ENCODE data around the gene KCNJ5. TPM values are rescaled to one million over a fixed set of nuclear protein-coding genes. Genes with fewer than 3 reads are reported as not detected.

The KCNJ5 gene
- polyA plus RNA-seq, 6 donors from 2014 or later: not detected

DNA sequence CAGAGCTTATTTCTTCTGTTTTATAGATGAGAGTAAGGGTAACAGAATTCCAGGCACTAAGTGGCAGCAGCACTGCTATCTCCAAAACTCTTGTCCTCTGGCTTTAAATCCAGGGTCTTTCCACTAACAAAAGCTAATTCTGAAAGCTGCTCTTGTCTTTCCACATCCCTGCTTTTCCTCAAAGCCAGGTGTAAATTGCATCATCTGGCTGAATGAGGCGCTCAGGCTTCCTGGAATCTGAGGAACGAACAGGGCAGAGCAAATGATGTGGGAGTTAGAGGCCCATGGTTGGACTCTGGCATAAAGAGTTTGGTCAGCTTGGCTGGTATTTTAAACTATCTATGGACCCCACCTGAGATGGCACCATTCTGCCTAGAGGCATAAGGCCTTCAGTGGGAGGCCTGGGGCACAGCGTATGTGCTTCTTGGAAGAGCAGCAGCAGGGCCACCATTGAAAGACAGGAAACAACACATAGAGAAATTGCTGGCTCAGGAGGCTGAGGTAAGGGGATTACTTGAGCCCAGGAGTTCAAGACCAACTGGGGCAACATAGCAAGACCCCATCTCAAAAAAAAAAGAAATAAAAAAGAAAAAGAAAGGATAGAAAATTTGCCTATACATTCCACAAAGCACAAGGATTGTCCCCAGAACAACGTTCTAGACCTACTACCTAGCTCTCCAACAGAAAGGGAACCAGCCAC, 1.9 kb downstream of the KCNJ5 start:
- DNase-seq (no peak), ATAC-seq (ENCODE audit: low read depth in 2 of 2) (no peak)
- peaks cover 19 to 32% (median 24%) of the 10 kb centered on the region in 3 donors for H3K4me1 Mint-ChIP-seq
- H3K27ac Mint-ChIP-seq: peak overlapping the region in 1 of 6 donors; percentile 10
- peaks cover 0 to 2% (median 0%) of the 10 kb centered on the region in 7 donors for H3K9me3 Mint-ChIP-seq
- no peaks in the 10 kb centered on the region for H3K36me3 Mint-ChIP-seq
- peak overlapping the region in 2 of 8 donors; percentile 9 to 36 for H3K4me3 Mint-ChIP-seq
- peaks cover 75 to 95% (median 89%) of the 10 kb centered on the region in 3 donors for H3K27me3 Mint-ChIP-seq

DNA sequence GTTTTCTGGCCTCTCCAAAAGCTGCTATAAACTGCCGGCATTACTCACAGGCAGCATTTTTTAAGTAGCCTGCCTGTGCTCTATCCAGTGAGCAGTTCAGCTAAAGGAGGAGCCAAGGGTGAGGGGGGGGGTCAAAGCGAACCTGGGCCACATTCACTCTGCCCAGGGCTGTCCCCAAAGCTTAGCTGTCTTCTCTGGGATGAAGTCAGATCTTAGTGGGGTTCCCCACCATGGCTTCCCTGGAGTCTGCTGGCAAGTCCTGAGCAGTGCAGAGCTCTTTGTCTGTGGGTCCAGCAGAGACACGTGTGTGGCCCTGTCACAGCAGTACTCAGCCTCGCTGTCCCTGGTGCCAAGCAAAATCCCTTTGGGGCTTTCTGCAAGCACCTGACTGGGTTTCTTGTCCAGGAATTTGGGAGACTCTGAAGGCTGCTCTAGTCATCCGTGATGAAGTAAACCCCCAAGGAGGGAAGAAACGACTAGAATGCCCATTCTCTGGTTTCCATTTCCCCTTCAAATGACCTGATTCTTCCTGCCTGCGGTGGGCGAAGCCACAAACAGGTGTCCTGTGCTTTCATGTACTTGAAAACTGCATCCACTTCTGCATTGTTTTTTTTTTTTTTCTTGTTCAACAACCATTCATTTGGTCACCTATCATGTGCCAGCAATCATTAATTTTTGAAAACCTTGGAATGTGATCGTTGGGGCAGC, 2.6 kb downstream of the KCNJ5 start:
- DNase-seq: peak; percentile 49
- no peaks in the 10 kb centered on the region for H3K36me3 Mint-ChIP-seq
- peaks cover 24 to 39% (median 31%) of the 10 kb centered on the region in 3 donors for H3K4me1 Mint-ChIP-seq
- H3K9me3 Mint-ChIP-seq: peaks cover 0 to 2% (median 0%) of the 10 kb centered on the region in 7 donors
- H3K27ac Mint-ChIP-seq: no peak overlapping the region
- ATAC-seq (ENCODE audit: low read depth in 2 of 2): peak; percentile 50 to 62
- H3K4me3 Mint-ChIP-seq: no peak overlapping the region
- H3K27me3 Mint-ChIP-seq: peaks cover 75 to 95% (median 89%) of the 10 kb centered on the region in 3 donors

DNA sequence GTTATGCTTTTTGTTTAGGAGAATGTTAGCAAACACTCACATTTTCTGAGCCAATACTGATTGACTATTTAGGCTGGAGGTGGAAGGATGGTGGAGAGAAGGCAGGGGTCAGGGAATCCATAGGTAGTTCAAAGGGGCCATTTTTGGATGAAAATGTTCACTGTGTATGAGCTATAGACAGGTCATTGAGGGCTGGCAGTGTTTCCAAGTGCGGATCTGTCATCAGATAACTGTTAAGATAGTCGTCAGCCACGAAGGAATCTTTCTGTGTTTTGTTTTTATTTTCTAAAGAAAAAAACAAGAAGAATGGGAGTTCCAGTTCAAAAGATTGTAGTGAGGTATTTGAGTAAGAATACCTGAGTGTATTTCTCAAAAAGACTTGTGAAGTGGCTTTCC, 3.1 kb downstream of the KCNJ5 start:
- peaks cover 0 to 2% (median 0%) of the 10 kb centered on the region in 7 donors for H3K9me3 Mint-ChIP-seq
- H3K4me1 Mint-ChIP-seq: peaks cover 28 to 40% (median 34%) of the 10 kb centered on the region in 3 donors
- no peaks in the 10 kb centered on the region for H3K36me3 Mint-ChIP-seq
- H3K27me3 Mint-ChIP-seq: peaks cover 76 to 97% (median 89%) of the 10 kb centered on the region in 3 donors
- H3K27ac Mint-ChIP-seq: no peak overlapping the region
- ATAC-seq (ENCODE audit: low read depth in 2 of 2) (no peak), DNase-seq (no peak)
- no peak overlapping the region for H3K4me3 Mint-ChIP-seq

DNA sequence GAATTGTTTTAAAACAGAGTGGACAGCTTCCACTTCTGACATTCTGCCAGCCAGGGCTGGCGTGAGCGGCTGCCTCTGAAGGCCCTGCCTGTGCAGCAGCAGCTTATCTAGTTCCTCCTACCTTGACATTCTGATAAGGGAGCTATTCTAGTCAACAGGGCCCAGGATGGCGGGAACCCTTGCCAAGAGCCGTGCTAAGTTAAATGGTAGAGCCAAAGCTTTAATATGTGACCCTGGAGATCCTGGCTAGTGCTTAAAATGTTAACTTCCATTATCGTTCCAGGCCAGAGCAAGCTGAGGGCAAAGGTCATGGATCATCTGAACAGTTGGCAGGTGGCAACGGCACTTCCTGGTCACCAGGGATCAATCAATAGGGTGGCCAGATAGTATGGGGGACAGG, 3.5 kb downstream of the KCNJ5 start:
- H3K27me3 Mint-ChIP-seq: peaks cover 76 to 97% (median 88%) of the 10 kb centered on the region in 3 donors
- H3K9me3 Mint-ChIP-seq: peaks cover 0 to 2% (median 0%) of the 10 kb centered on the region in 7 donors
- H3K36me3 Mint-ChIP-seq: no peaks in the 10 kb centered on the region
- peak overlapping the region in 1 of 8 donors; percentile 18 for H3K4me3 Mint-ChIP-seq
- H3K4me1 Mint-ChIP-seq: peaks cover 28 to 40% (median 34%) of the 10 kb centered on the region in 3 donors
- ATAC-seq (ENCODE audit: low read depth in 2 of 2): no peak
- DNase-seq: no peak
- peak overlapping the region in 1 of 6 donors; percentile 63 for H3K27ac Mint-ChIP-seq

DNA sequence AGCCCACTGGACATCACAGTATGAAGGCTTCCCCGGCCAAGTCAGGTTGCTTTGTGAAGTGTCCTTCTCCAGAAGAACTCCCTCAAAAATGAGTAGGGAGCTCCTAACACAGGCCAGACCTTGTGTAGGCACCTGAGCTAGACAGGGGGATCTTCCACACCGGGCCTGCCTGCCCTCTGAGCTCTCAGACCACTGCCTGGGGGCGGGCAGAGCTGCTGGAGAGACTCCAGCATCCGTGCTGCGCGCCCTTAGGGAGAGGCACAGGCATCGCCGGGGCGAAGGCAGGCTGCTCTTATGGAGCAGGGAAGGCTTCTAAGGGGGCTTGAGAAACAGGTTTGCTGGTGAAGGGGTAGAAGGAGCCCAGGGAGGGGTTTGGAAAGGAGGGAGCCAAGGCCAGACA, 4.4 kb downstream of the KCNJ5 start:
- peaks cover 79 to 97% (median 93%) of the 10 kb centered on the region in 3 donors for H3K27me3 Mint-ChIP-seq
- no peak for DNase-seq
- H3K27ac Mint-ChIP-seq: no peak overlapping the region
- no peaks in the 10 kb centered on the region for H3K36me3 Mint-ChIP-seq
- H3K4me1 Mint-ChIP-seq: peaks cover 28 to 39% (median 34%) of the 10 kb centered on the region in 3 donors
- H3K9me3 Mint-ChIP-seq: peaks cover 0 to 2% (median 0%) of the 10 kb centered on the region in 7 donors
- no peak for ATAC-seq (ENCODE audit: low read depth in 2 of 2)
- no peak overlapping the region for H3K4me3 Mint-ChIP-seq

DNA sequence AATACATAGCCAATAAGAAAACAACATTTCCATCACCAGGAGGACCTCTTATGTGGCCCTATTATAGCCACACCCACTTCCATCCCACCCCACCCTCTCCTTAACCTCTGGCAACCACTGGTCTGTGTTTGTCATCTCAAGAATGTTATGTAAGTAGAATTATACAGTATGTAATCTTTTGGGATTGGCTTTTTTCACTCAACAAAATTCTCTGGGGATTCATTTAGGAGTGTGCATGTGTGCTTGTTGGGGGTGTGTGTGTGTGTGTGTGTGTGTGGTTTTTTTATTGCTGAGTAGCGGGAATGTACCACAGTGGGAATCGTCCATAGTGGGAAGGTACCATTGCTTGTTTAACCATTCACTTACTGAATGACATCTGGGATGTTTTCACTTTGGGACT, 5.2 kb downstream of the KCNJ5 start:
- Mint-ChIP-seq H3K36me3 (no peaks in the 10 kb centered on the region), H3K4me1 (peaks cover 21 to 31% (median 29%) of the 10 kb centered on the region in 3 donors), H3K4me3 (no peak overlapping the region), H3K9me3 (peaks cover 0 to 2% (median 0%) of the 10 kb centered on the region in 7 donors), H3K27me3 (peaks cover 83 to 97% (median 93%) of the 10 kb centered on the region in 3 donors), H3K27ac (no peak overlapping the region)
- ATAC-seq (ENCODE audit: low read depth in 2 of 2) (no peak), DNase-seq (no peak)

DNA sequence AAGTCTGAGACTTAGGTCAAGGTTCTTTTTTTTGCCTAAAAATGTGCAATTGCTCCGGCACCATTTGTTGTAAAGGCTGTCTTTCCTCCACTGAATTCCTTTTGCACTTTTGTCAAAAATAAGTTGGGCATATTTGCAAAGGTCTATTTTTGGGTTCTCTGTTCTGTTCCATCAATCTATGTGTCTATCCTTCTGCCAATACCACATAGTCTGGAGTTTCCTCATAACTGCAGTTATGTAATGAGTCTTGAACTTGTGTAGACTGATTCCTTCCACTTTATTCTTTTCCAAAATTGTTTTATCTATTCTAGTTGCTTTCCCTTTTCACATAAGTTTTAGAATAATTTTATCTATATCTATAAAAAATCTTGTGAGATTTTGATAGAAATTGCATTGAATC, 6.7 kb downstream of the KCNJ5 start:
- Mint-ChIP-seq H3K4me1 (peaks cover 13 to 19% (median 19%) of the 10 kb centered on the region in 3 donors), H3K27me3 (peaks cover 81 to 97% (median 93%) of the 10 kb centered on the region in 3 donors), H3K9me3 (peaks cover 0 to 2% (median 0%) of the 10 kb centered on the region in 7 donors), H3K4me3 (no peak overlapping the region), H3K27ac (no peak overlapping the region), H3K36me3 (no peaks in the 10 kb centered on the region)
- DNase-seq (no peak), ATAC-seq (ENCODE audit: low read depth in 2 of 2) (no peak)

DNA sequence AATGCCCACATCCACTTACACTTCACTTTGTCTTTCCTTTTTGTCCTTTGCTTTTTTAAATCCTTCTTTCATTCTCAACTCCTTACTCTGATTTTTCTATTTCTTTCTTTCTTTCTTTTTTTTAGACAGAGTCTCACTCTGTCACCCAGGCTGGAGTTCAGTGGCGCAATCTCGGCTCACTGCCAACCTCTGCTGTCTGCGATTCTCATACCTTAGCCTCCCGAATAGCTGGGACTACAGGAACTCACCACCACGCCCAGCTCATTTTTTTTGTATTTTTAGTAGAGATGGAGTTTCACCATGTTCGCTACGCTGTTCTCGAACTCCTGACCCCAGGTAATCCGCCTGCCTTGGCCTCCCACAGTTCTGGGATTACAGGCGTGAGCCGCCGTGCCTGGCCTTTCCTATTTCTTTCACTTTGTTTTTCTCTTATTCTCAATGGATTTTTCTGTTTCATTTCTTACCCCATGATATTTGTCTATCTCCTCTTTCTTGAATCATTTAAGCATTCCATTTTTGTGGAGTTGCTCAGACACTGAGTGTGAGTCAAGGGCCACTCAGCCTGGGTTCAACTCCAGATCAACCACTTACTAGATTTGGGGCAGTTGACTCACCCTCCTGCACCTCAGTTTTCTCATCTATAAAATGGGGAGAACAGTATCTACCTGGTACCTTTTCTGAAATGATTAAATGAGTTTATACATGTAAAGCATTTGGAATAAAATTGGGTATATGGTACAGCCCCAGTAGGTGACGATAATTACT, 7.6 kb downstream of the KCNJ5 start:
- H3K27ac Mint-ChIP-seq: peak overlapping the region in 1 of 6 donors; percentile 44
- ATAC-seq (ENCODE audit: low read depth in 2 of 2) (no peak), DNase-seq (no peak)
- H3K9me3 Mint-ChIP-seq: peaks cover 0 to 2% (median 0%) of the 10 kb centered on the region in 7 donors
- peaks cover 16 to 22% (median 20%) of the 10 kb centered on the region in 3 donors for H3K4me1 Mint-ChIP-seq
- H3K36me3 Mint-ChIP-seq: no peaks in the 10 kb centered on the region
- H3K27me3 Mint-ChIP-seq: peaks cover 84 to 97% (median 93%) of the 10 kb centered on the region in 3 donors
- peak overlapping the region in 1 of 8 donors; percentile 54 for H3K4me3 Mint-ChIP-seq

DNA sequence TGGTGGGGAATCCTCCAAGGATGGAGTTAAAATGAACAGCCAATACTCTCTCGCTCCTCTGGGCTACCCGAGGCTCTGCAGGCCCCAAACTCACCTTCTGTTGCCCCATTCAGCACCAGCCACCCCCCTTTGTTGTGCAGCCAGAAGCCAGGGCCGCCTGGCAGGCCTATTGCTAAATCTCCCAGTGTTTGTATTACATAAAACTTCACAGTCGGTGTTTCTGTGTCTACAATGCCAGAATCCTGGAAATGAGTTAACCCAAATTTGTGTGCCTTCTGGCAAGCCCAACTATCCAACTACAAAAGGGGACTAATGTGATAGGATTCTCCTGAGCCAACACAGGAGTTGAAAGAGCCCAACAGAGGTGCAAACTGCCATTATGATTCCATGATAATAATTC, 9.3 kb downstream of the KCNJ5 start:
- no peak overlapping the region for H3K27ac Mint-ChIP-seq
- peaks cover 88 to 93% (median 89%) of the 10 kb centered on the region in 3 donors for H3K27me3 Mint-ChIP-seq
- no peak for ATAC-seq (ENCODE audit: low read depth in 2 of 2)
- H3K36me3 Mint-ChIP-seq: no peaks in the 10 kb centered on the region
- DNase-seq: no peak
- no peak overlapping the region for H3K4me3 Mint-ChIP-seq
- peaks cover 22 to 26% (median 26%) of the 10 kb centered on the region in 3 donors for H3K4me1 Mint-ChIP-seq
- no peaks in the 10 kb centered on the region for H3K9me3 Mint-ChIP-seq

DNA sequence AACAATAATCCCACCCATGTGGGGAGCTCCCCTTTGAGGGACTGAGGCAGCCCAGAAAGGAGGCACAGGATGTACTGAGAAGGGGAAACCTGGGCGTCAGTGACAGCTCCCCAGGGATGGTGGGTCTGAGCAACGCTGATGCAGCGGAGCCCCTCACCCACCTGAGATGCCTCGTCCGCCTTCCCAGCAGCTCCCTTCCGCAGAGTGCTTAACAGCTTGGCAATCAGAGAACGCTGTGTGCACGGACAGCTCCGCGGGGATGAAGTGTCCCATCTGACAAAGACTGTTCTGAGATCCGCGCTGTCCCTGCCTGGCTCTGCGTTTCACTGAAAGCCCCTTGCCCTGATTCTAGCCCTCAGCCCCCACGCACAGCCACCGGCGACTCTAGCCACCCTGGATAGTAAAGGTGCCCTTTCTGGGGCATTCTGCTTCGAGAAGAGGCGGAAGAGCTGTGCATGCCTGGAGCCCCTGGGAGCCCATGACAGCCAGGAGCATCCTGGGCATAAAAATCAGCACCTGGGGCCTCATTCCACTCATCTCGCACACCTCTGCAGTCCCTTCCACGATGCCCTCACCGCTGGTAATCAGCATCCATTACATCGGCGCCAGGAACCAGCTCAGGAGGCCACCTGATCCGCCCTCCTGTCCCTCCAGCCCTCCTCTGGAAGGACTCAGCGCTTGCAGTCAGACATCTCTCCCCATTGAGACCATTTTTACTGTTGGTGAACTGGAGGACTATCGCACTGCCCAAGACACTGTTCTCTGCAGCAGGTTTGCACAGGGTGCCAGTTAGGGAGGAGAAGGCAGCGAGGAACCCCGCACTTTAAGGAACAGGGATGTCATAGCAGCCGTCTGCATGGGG, 10.7 kb downstream of the KCNJ5 start:
- Mint-ChIP-seq H3K4me1 (peaks cover 27 to 37% (median 34%) of the 10 kb centered on the region in 3 donors), H3K4me3 (peak overlapping the region in 2 of 8 donors; percentile 45 to 51), H3K9me3 (peaks cover 0 to 3% (median 0%) of the 10 kb centered on the region in 7 donors), H3K27ac (no peak overlapping the region), H3K27me3 (peaks cover 76 to 86% (median 85%) of the 10 kb centered on the region in 3 donors), H3K36me3 (no peaks in the 10 kb centered on the region)
- DNase-seq (no peak), ATAC-seq (ENCODE audit: low read depth in 2 of 2) (no peak)

DNA sequence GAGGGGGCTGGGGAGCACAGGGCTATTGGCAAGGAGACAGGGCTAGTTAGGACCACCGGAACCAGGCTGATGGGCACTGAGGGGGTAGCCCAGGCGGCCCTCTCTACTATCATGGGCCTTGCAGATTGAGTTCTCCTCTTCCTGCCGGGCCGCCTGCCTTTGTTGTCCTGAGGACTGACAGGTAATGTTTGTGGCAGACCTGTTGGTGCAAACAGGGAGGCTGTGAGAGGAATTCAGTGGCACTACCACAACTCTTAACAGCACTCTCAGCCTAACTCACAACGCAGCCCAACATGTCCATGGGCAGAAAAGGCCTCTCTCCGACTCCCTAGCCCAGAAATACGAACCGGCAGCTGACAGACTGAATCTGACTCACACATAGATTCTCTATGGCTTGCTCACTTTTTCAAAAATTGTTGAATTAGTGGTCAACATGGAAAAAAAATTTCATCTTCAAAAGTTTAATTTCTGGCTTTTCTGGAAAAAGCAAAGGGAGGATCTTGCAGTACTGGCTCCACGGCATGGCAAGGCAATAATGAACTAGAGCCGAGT, 11.4 kb downstream of the KCNJ5 start:
- DNase-seq: no peak
- Mint-ChIP-seq H3K4me3 (peak overlapping the region in 3 of 8 donors; percentile 19 to 45 (median 35)), H3K27ac (no peak overlapping the region), H3K36me3 (no peaks in the 10 kb centered on the region), H3K4me1 (peaks cover 27 to 37% (median 34%) of the 10 kb centered on the region in 3 donors), H3K27me3 (peaks cover 77 to 86% (median 85%) of the 10 kb centered on the region in 3 donors), H3K9me3 (peaks cover 0 to 3% (median 0%) of the 10 kb centered on the region in 7 donors)
- ATAC-seq (ENCODE audit: low read depth in 2 of 2): no peak
